ENCODE data around the gene UGGT2. TPM values are rescaled to one million over a fixed set of nuclear protein-coding genes. Genes with fewer than 3 reads are reported as not detected.
"Not testable (repeated sequence)": the region's sequence is repeated elsewhere in the genome, so short reads cannot be mapped to it uniquely, and the experiment has no call there.

Gene UGGT2
- total RNA-seq, 2 donors from 2014 or later, result 17.3 to 25.6 TPM

DNA sequence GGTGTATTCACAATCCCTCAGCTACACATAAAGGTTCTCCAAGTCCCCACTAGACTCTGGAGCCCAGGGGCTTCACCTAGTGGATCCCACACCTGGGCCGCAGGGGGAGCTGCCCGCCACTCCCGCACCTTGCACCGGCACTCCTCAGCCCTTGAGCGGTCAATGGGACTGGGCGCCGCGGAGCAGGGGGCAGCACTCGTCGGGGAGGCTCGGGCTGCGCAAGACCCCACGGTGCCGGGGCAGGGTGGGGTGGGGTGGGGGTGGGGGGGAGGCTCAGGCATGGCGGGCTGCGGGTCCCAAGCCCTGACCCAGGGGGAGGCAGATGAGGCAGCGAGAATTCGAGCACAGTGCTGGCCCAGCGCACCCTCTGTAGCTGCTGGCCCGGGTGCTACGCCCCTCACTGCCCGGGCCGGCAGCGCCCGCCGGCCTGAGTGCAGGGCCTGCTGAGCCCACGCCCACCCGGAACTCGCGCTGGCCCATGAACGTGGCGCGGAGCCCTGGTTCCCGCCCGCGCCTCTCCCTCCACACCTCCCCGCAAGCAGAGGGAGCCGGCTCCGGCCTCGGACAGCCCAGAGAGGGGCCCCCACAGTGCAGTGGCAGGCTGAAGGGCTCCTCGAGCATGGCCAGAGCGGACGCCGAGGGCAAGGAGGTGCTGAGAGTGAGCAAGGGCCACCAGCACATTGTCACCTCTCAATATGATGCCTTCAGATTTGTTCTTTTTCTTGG is 121.7 kb downstream of the UGGT2 start:
- H3K36me3 ChIP-seq, result peaks cover 21% of the 10 kb centered on the region

DNA sequence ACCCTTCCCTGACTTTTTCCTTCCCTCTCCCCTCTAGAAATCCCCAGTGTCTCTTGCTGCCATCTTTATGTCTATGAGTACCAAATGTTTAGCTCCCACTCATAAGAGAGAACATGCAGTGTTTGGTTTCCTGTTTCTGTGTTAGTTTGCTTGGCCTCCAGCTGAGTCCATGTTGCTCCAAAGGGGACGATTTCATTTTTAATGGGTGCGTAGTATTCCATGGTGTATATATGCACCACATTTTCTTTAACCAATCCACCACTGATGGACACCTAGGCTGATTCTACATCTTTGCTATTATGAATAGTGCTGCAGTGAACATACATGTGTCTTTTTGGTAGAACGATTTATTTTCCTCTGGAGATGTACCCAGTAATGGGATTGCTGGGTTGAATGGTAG is 123.8 kb downstream of the UGGT2 start:
- DNase-seq (ENCODE audit: low spot score), result no peak
- Histone ChIP-seq H3K9me3 (peaks cover 0 to 18% of the 10 kb centered on the region in 2 donors), H3K36me3 (peaks cover 1% of the 10 kb centered on the region), H3K4me3 (no peak overlapping the region), H3K27ac (no peak overlapping the region), H3K27me3 (no peaks in the 10 kb centered on the region), H3K4me1 (no peaks in the 10 kb centered on the region)
- TF ChIP-seq, protein P1, sequence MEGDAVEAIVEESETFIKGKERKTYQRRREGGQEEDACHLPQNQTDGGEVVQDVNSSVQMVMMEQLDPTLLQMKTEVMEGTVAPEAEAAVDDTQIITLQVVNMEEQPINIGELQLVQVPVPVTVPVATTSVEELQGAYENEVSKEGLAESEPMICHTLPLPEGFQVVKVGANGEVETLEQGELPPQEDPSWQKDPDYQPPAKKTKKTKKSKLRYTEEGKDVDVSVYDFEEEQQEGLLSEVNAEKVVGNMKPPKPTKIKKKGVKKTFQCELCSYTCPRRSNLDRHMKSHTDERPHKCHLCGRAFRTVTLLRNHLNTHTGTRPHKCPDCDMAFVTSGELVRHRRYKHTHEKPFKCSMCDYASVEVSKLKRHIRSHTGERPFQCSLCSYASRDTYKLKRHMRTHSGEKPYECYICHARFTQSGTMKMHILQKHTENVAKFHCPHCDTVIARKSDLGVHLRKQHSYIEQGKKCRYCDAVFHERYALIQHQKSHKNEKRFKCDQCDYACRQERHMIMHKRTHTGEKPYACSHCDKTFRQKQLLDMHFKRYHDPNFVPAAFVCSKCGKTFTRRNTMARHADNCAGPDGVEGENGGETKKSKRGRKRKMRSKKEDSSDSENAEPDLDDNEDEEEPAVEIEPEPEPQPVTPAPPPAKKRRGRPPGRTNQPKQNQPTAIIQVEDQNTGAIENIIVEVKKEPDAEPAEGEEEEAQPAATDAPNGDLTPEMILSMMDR (IDR thresholded peaks at IDR 0.05), result no peak

More for the DNA sequence above, 121.7 kb downstream of the UGGT2 start:
- Histone ChIP-seq H3K4me3 (no peak overlapping the region), H3K27me3 (no peaks in the 10 kb centered on the region), H3K27ac (no peak overlapping the region), H3K4me1 (no peaks in the 10 kb centered on the region), H3K9me3 (peaks cover 0 to 32% of the 10 kb centered on the region in 2 donors)
- TF ChIP-seq, protein P1 (IDR thresholded peaks at IDR 0.05), result no peak
- DNase-seq (ENCODE audit: low spot score), result no peak

- H3K27me3 ChIP-seq; DNase-seq (ENCODE audit: low spot score); H3K4me1 ChIP-seq: not testable (repeated sequence)
Measured at GRCh38 chr13:95928367-95928906, 124.8 kb downstream of the UGGT2 start.

GRCh38 chr13:95926231-95926630 is 127.0 kb downstream of the UGGT2 start:
- DNase-seq (ENCODE audit: low spot score), result no peak
- H3K27ac ChIP-seq, result no peak overlapping the region
- H3K27me3 ChIP-seq, result no peaks in the 10 kb centered on the region
- no peaks in the 10 kb centered on the region for H3K36me3 ChIP-seq
- H3K4me1 ChIP-seq, result no peaks in the 10 kb centered on the region
- H3K9me3 ChIP-seq, result peaks cover 0 to 15% of the 10 kb centered on the region in 2 donors
- TF ChIP-seq, protein P1 (IDR thresholded peaks at IDR 0.05), result no peak
- H3K4me3 ChIP-seq, result no peak overlapping the region

More at GRCh38 chr13:95928367-95928906, 124.8 kb downstream of the UGGT2 start:
- peaks cover 0 to 18% of the 10 kb centered on the region in 2 donors for H3K9me3 ChIP-seq
- not testable (repeated sequence) for H3K27ac ChIP-seq, H3K36me3 ChIP-seq, H3K4me3 ChIP-seq

DNA sequence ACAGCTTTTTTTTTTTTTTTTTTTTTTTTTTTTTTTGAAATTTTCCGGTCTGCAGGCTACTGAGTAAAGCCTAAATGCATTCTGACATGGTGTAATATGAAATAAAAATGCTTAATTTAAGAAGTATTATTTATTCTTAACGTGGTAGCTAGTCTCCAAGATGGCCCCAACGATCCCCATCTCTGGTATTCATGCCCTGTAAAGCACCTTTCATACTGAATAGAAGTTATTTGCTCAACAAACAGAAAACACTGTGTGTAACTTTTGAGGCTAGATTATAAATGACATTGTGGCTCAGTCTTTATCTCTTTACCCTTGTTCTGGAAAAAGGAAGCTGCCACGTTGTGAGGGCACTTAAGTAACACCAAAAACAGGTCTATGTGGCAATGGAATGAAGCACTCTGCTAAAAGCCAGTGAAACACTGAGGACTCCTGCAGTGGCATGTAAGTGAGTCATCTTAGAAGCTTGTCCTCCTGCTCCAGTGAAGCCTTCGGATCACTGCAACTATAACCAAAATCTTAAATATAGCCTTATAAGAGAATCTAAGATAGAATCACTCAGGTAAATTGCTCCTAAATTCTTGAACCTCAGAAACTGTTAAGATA is 128.7 kb downstream of the UGGT2 start:
- DNase-seq (ENCODE audit: low spot score), result no peak
- no peaks in the 10 kb centered on the region for H3K36me3 ChIP-seq
- H3K27ac ChIP-seq, result no peak overlapping the region
- H3K4me1 ChIP-seq, result no peaks in the 10 kb centered on the region
- no peak overlapping the region for H3K4me3 ChIP-seq
- H3K9me3 ChIP-seq, result peaks cover 0 to 7% of the 10 kb centered on the region in 2 donors
- H3K27me3 ChIP-seq, result no peaks in the 10 kb centered on the region
- TF ChIP-seq, protein P1 (IDR thresholded peaks at IDR 0.05), result no peak

- Histone ChIP-seq H3K27ac (no peak overlapping the region), H3K36me3 (no peaks in the 10 kb centered on the region), H3K4me1 (no peaks in the 10 kb centered on the region), H3K27me3 (no peaks in the 10 kb centered on the region), H3K4me3 (no peak overlapping the region), H3K9me3 (no peaks in the 10 kb centered on the region)
- TF ChIP-seq, protein P1 (IDR thresholded peaks at IDR 0.05), result no peak
- no peak for DNase-seq (ENCODE audit: low spot score)
Measured at GRCh38 chr13:95921485-95921884, 131.7 kb downstream of the UGGT2 start.

Measured in right atrium auricular region (tissue), 2 donors.